Activated CD4-positive, CD25-positive, alpha-beta regulatory T cell treated with anti-CD3 and anti-CD28 coated beads, Interleukin-2, amount 50 U/mL, for 16 hours (primary cell): Measurements from ENCODE around the gene PMP22.
A peak's percentile ranks its signal among the peaks of the same experiment; 100 is the strongest.

Experiments used
- DNase-seq: peaks from one replicate; pipeline ENCODE4 v3.0.0-alpha.2; 2020; ENCODE audit warnings: low read depth, low spot score

The PMP22 gene

DNA sequence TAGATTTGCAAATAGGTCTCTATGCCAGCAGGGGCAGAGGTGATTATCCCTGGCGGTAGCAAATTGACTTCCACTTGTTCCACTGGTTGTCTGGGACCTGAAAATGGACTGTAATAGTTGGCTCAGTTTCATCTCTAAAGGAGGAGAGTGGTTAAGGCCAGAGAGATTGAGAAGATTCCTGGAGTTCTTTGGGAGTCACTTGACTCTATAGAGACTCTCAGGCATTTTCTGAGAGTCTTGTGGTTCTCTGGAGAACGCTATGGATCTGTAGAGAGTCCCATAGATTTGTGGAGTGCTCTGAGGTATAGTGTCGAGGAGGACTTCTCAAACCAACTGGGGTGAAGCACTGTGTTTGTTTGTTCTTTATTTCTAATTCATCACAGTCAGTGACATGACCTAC lies 8.9 kb upstream of the PMP22 start:
- no peak for DNase-seq

DNA sequence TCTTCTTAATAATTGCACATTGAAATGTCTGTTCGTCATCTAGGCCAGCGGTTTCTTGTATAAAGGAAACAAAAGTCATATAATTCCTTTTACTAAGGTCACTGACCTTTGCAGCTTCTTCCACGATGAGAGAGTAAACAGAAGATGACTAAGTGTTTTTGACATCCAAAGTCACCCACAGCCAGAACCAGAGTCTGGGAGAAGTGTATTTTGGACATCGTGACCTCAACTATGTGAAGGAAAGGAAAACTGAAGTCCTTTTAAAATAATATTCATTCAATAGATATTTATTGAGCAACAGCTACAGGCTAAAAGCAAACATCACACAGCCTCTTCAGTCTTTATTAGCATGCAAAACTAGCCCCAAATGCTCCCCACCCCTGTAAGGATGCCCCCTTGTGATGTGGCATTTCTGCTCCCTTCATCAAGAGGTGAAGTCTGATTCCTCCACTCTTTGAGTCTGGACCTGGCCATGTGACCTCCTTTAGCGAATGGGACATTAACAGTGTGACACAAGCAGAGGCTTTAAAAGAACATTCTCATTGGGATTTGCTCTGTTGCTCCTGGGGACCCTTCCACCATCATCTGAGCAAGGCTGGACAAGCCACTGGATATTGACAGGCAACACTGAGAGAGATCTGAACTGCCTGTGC lies 8.1 kb upstream of the PMP22 start:
- DNase-seq = no peak

DNA sequence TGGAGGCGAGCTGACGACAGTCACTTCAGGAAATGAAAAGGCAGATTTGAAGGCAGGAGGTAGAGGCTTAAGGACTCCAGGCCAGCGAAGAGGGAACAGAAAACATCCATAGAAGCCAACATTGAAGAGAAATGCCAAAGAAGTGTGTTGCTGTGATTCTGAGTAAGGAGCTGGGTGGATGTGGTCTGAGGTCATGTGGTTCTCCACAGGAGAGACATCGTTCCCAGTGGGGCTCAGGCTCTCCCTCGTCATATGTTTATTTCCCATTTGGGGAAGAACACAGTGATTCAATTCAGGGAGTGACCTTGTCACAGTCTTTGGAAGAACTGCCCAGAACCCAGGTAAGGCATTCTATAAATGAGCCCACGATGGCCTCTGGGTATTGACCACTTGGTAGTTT lies 6.6 kb upstream of the PMP22 start:
- DNase-seq = no peak

DNA sequence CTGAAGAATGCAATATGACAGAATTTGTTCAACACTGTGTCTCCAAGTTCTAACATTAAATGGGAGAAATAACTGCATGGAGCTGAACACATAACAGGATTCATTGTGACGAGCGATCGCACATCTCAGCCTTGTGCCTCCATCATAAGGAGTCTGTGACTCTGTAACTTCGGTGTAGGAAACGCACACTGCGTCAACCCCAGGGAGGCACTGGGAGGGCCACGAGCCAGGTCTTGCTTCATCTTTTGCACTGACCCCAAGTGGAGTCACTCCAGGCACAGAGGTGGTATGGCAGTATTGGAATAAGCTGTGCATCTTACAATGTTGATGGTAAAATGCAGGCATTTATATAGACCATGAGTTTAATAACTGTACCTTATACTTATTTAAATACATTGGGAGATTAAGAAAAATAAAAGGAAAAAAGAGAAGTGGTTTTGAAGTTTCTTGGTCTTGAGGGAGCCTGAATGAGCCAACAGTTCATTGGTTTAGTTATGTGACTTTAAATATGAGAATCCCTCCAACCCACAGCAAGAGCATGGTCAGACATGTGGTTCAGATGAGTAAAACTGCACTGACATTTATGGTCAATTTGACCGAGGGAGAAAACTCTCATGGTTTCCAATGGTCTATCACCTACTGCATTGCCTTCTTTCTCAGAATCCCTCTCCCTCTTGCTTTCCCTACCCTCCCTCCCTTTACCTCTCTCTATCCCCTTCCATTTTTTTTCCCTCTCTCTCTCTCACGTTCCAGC lies 5.7 kb upstream of the PMP22 start:
- DNase-seq = no peak

DNA sequence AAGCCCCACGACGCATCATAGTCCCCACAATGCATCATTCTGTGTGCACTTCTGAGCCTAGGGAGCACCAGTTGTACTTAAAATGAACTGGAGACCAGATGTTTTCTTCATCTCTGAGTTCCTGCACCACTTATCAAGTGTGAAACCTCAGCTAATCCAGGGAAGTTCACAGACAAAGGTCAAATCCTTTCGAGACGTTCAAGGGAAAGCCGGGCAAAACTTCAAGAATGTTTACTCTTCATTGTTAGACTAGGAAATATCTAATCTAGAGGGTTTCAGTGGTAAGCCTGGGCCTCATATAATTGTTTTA lies 4.6 kb upstream of the PMP22 start:
- DNase-seq = no peak

DNA sequence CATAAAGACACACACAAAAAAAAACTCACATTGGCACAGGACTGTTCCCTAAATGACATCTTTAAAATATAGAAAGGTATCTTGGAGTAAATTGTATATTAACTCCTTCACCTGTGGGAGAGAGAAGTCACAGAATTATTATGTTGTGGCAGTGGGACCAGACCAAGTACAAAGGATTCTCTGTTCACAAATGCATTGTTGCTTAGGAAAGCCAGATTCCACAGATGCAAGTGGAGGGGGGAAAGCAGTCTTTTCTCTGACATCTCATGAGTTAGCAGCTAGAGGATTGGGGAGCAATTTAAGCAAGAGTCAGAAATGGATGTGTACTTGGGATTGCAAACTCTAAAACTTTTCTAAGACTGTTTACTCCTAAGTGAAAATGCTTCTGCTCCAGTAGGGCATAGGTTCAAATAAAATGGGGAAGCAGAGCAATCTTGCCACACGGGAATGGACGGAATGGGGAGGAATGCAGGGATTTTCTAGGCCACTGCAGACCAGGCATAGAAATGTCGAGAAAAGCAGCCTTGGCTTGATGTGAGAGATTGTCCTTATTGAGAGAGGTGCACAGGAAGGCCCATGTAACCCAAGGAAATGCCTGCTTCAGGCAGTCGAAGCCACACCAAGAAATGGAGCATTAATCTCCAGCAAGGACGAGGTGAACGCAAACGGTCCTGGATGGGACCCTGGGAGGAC lies 4.1 kb upstream of the PMP22 start:
- DNase-seq = no peak

DNA sequence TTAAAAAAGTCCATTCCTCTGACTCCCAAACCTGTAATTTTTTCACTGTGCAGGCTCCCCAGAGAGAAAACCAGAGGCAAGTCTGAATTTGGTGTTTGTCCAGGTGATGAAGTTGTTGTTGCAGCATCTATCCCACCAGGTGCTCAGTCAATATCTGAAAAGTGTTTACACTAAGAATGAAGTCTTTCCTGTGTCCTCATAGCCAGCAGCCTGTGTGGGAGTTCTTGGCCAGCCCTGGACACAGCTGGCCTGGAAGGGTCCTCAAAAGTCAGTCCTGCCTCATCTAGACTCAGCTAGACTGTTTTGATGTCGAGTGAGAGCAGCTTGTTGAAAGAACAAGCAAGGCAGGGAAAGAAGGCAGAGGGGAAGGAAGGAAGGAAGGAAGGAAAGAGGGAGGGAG lies 3.3 kb upstream of the PMP22 start:
- DNase-seq = no peak

DNA sequence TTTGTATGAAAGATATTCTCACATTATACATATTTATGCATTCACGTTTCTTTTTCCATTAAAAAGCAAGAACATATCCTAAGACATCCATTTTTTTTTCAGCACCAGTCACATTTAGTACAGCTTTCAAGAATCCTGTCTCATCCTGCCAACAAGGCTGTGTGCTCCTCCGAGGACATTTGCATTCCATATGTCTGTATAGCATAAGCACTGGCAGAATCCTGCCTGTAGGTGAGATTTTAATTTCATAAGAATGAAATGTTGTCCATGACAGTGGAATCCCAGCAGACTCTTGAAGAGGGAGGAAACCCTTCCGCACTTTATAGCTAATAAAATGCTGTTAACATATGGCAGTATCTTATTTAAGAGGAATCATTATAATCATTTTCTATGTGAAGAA lies 2.9 kb upstream of the PMP22 start:
- no peak for DNase-seq

DNA sequence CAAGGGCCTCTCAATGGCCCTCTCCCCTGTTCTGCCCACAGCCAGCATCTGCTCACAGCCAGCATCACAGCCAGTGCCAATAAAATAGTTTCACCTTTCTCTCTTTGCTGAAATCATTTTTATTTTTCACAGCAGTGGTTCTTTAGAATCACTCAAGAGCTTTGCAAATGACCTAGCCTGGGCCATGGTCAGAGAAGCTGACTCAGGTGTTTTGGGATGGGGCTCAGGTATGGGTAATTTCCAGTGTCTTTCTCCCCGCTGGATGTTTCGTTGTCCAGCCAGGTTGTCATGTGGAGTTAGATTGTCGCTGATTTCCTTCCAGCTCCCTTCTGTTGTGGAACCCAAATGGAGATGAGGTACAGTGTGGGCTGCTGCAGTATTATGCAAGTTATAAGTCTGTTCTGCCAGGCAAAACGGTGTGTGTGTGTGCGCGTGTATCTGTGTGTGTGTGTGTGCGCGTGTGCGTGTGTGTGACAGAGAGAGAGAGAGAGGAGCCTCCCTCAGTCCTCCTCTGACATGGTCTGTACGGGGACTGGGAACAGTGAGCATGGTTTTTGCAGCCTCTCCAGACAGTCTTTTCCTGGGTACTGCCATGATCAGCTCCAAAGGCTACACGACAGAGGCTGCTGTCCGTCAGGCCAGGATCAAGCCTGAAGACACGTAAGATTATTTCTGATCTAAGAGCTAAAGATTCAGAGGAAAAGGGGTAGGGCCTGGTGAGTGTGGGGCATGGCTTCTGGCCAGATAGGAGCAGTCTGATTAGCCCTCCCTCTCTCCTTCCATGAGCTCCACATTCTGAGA lies 1.4 kb upstream of the PMP22 start:
- no peak for DNase-seq

DNA sequence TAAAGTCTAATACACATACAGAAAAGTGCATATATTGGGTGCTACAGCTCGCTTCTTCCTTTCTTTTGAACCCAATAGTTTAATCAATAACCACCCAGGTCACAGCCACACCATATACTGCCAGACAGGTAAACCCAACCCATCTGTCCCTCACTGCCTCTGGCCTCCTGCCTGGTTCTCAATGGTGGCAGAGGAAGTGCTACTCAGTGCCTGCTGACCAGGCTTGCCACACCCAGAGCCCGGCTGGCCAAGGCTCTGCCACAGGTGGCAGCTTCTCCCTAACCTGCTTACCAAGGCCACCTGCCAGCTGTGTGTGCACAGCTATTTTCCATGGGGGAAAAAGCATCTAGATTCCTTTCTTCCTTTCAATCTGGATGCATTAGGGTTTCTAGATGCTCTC lies 584 bp downstream of the PMP22 start:
- DNase-seq = no peak

DNA sequence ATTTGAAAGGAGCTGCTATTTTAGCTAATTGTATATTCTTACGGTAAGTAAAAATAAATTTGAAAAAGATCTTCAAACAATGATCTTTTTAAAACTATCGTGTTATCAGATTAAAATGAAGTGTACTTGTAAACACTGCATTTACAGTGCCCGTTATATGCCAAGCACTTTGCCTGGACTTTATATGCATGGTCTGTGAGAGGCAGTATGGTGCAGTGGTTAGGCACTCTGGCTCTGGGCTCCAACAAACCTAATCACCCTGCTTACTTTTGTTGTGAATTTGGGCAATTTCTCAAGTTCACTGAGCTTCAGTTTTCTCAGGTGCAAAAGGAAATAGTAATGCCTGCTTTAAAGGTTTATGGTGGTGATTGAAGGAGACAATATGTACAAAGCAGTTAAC lies 1.4 kb downstream of the PMP22 start:
- DNase-seq = no peak

DNA sequence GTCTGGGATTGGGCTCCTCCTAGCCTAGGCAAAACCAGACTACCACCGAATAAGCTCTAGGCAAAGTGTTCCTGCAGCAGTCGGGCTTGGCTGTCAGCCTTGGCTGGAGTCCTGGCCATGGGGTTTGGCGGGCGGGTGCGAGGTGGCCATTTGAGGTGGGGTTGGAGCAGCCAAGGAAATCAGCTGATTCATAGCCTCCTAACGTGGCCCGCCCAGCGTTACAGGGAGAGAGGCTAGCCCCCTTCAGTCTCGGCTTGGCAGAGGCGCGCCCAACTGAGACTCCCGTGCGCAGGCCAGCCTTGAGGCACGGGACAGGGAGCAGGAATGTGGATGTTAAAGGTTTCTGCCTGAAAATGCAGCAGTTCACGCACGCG lies 1.9 kb downstream of the PMP22 start:
- DNase-seq = no peak

DNA sequence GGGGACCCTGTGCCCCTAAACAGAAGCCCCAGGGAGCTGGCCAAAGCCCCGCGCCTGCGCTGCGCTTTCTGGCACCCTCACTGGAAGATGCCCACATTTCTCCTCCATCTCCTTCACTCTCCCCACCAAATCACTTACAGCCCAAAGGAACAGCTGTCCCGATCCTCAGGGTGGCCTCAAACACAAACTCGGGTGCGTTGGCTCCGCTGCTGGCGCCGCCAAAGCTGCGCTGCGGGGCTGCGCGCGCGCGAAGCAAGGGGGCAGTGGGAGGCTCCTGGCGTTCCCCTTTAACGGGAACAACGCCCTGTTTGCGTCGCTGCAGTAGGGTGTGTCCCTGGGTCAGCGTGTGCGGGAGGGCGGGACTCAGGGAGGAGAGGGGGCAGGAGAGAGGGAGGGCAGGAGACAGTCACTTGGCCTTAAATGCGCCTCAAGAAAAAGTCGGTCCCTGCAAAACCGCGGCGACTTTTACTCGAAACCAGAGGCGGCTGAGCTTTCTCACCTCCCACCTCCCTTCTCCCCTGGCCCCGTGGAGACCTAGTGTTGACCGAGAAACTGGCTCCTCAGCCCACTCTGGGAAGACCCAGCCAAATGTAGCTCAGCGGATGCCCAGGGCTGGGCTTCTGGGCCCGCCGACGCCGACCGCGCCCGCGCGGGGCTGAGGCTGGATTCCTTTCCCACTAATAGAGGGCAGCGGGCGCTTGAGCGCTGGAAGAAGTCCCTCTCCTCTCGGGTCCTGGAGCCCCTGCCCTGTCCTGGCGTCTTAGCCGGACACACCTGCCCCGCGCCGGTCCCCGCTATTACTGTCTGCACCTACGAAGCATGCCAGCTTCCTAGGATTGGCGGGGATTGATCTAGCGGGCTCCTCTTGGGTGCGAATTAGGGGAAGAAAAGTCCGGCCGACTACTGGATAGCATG lies 2.6 kb downstream of the PMP22 start:
- DNase-seq = no peak

DNA sequence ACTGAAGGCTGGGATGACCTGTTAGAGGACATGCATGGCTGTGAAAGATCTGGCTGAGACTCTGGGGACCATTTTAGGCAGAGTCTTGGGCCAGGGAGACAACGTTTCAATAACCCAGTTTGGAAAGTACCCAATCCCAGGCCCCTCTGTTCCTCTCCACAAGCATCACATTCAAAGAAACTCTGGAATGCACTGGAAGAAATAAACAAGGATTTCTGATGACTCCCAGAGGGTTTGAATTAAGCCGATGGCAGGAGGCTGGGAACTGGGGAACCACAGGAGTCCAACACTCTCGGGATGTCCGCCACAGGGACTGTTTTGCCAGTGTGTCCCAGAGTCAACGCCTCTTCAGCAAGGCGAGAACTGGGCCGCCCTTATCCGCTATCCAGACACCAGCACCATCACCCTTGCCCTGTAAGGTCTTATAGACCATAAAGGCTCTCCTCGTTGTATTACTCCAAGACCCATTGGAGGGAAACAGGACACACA lies 3.3 kb downstream of the PMP22 start:
- no peak for DNase-seq

DNA sequence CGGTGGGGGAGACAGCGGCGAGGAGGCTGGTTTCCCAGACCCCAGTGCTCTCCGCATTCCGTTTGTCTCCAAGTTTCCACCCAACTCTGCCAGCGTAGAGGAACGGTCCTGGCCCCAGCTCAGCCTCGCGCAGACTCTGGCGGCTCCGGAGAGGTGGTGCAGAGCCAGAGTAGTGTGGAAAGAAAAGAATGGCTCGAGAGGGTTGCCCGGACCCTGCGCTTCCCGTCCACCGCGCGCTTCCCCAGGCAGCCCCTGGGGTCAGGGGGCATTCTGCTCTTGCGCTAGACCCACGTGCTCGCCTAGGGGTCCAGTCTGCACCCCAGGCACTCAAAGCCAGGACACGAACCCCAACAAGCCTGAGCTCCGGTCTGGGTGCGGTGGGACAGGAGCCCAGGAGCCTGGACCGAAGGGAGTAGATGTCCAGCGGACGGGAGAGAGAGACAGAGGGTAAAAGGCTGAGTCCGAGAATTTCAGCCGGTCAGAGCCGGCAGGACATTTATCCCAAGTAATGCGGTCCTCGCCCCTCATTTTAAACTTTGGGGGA lies 3.8 kb downstream of the PMP22 start:
- DNase-seq = no peak

DNA sequence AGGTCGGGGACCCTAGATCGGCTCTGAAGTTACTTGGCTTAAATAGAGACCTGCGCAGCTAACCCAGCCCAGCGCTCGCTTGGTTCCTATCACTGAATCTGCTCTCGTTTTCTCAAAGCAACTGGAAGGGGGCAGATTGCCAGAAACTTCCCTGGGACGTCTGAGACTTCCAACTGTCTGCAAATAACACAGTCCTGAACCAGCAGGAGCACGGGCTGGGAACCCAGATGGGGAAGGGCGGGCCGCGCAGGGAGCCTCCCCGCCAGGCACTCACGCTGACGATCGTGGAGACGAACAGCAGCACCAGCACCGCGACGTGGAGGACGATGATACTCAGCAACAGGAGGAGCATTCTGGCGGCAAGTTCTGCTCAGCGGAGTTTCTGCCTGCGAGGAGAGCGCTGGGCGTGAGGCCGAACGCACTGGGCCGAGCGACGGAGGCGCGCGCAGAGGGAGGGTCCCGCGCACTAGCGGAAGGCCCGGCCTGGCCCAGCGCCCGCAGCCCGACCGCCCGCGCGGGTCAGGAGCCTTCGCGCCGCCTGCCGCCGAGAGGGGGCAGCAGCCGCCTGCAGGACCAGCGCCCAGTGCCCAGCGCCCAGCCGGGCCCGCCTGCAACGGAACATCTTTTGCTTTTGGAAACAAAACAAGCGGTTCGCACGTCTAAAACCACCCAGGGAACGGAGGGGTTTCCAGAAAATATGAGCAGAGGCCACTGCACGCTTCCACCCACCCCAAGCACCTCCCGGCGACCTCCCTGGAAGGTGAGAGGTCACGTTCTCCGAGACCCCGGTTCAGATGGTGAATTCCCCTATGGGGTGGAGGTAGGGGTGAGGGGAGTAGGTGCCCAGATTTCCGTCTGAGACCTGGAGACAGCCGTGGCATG lies 4.5 kb downstream of the PMP22 start:
- no peak for DNase-seq

DNA sequence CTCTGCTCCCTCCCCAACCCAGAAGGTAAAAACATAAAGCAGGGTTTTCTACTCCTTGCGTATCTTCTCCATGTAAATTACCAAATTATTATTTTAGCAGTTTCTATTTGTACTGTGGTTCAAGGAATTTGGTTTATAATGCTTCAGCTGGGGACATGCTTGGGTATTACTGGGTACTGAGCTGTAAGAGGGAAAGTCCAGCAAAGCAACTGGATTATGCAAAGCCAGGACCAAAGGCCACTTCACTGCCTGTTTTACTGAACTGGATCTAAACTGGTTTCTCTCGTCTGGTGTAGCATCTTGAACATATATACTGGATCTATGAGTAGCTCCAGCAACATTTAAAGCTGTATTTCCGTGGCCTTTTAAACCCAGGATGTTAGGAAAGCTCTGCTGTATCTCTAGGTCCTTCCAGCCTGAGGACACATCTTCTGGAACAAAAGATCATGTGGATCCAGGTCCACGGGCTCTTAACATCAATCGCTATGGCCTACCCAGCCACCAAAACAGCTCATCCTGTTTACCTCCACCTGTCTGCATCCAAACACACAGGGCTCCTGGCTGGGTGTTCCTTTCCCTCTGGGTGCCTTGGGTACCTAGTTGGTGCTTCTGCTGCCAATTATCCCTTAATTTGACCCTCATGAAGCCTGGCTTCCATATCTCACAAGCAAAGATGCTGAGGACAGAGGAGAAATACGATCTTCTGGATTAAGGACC lies 7.2 kb downstream of the PMP22 start:
- DNase-seq = no peak

DNA sequence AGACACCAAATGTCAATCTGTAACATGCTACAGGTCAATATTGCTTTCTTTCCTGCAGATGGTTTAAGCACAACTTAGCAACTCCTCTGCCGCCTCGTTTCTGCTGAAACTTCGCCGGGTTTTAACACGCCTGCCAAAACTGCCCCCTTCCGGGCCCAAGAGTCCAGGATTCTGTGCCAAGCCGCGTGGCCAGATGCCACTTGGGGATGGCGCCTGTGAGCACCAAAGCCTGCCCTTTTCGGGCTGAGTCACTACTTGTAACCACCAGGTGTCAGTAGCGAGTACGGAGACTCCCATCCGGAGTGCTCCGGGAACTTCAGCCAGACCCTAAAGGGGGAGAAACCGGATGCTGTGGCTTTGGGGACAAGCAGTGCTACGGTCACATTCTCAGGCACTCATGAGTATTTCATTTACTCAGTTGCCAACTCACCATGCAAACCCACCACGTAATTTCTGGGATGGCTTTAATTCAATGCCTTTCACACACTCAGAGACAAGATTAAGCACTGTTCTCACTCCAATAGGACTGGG lies 7.8 kb downstream of the PMP22 start:
- DNase-seq = peak; percentile 20

DNA sequence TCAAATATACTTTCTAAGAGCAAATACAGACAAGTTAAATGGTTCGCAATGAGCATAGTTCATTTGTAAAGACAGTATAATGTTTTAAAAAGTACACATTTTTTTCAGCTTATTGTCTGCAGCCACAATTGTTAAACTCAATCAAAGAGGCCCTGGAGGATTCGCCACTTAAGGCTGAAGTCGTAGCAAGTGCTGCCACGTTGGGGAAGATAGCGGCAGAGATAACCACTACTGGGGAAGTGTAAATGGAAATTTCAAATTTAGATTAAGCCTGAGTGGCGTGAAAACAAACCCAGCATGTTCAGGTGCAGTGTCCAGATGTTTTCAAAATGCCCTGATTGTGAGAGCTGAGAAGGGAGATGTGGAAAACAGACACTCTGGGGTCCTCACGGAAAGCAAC lies 8.4 kb downstream of the PMP22 start:
- no peak for DNase-seq
